H9 (cell line): ENCODE data around the gene APOBEC3A. TPM values are rescaled to one million over a fixed set of nuclear protein-coding genes. Genes with fewer than 3 reads are reported as not detected.

Source experiments
- DNase-seq: peaks from one replicate; pipeline ENCODE4 v3.0.0-alpha.2; 2017
- H2AFZ ChIP-seq: one replicate; pipeline ENCODE4 v1.6.1; 2013; ENCODE audit warnings: mild to moderate bottlenecking, low read length, control low read depth, moderate library complexity
- H2AK5ac ChIP-seq: 2 replicates; pipeline ENCODE4 v1.6.1; 2013; ENCODE audit warnings: low read length, control low read depth, mixed read lengths; ENCODE audit not compliant: insufficient read length
- H2BK120ac ChIP-seq: one replicate; pipeline ENCODE4 v1.6.1; 2013; ENCODE audit warnings: low read depth, mild to moderate bottlenecking, low read length, control low read depth, inconsistent platforms; ENCODE audit not compliant: poor library complexity, severe bottlenecking
- H2BK12ac ChIP-seq: 2 replicates; pipeline ENCODE4 v1.6.1; 2013; ENCODE audit warnings: low read length, control low read depth, mixed read lengths, low read depth; ENCODE audit not compliant: insufficient read length
- H2BK15ac ChIP-seq: 2 replicates; pipeline ENCODE4 v1.6.1; 2013; ENCODE audit warnings: low read depth, low read length, control low read depth
- H2BK20ac ChIP-seq: one replicate; pipeline ENCODE4 v1.6.1; 2013; ENCODE audit warnings: low read depth, mild to moderate bottlenecking, low read length, control low read depth, inconsistent platforms; ENCODE audit not compliant: poor library complexity, severe bottlenecking
- H2BK5ac ChIP-seq: 2 replicates; pipeline ENCODE4 v1.6.1; 2013; ENCODE audit warnings: low read length, control low read depth, mixed read lengths; ENCODE audit not compliant: insufficient read length
- H3K14ac ChIP-seq: 2 replicates; pipeline ENCODE4 v1.6.1; 2013; ENCODE audit warnings: low read length, control low read depth; ENCODE audit not compliant: insufficient read depth
- H3K18ac ChIP-seq: 2 replicates; pipeline ENCODE4 v1.6.1; 2013; ENCODE audit warnings: low read depth, mild to moderate bottlenecking, mixed read lengths, low read length, control low read depth; ENCODE audit not compliant: insufficient read length
- H3K23ac ChIP-seq: 2 replicates; pipeline ENCODE4 v1.6.1; 2013; ENCODE audit warnings: low read length, control low read depth, mixed read lengths, low read depth; ENCODE audit not compliant: insufficient read length
- H3K23me2 ChIP-seq: 2 replicates; pipeline ENCODE4 v1.6.1; 2013; ENCODE audit warnings: low read depth, mild to moderate bottlenecking, mixed read lengths, low read length, control low read depth; ENCODE audit not compliant: insufficient read length, poor library complexity, severe bottlenecking
- H3K27ac ChIP-seq: 2 replicates; pipeline ENCODE4 v1.5.1; 2013; ENCODE audit warnings: low read length, control low read depth, mixed read lengths, low read depth; ENCODE audit not compliant: insufficient read length
- H3K27me3 ChIP-seq: 2 replicates; pipeline ENCODE4 v1.6.1; 2013; ENCODE audit warnings: low read length, control low read depth, inconsistent platforms; ENCODE audit not compliant: insufficient read depth
- H3K4ac ChIP-seq: 2 replicates; pipeline ENCODE4 v1.6.1; 2013; ENCODE audit warnings: low read depth, mild to moderate bottlenecking, control low read depth, inconsistent platforms, low read length, moderate library complexity
- H3K4me1 ChIP-seq: 2 replicates; pipeline ENCODE4 v1.6.1; 2013; ENCODE audit warnings: low read length, control low read depth, inconsistent platforms; ENCODE audit not compliant: insufficient read depth
- H3K4me2 ChIP-seq: 2 replicates; pipeline ENCODE4 v1.6.1; 2013; ENCODE audit warnings: low read length, control low read depth, mixed read lengths; ENCODE audit not compliant: insufficient read length, insufficient read depth
- H3K56ac ChIP-seq: 2 replicates; pipeline ENCODE4 v1.6.1; 2013; ENCODE audit warnings: low read depth, mild to moderate bottlenecking, mixed read lengths, low read length, control low read depth; ENCODE audit not compliant: insufficient read length
- H3K79me1 ChIP-seq: 2 replicates; pipeline ENCODE4 v1.6.1; 2013; ENCODE audit warnings: low read depth, mild to moderate bottlenecking, moderate library complexity, low read length, control low read depth, inconsistent platforms; ENCODE audit not compliant: insufficient read depth, poor library complexity, severe bottlenecking
- H3K79me2 ChIP-seq: 2 replicates; pipeline ENCODE4 v1.6.1; 2013; ENCODE audit warnings: low read length, control low read depth, inconsistent platforms; ENCODE audit not compliant: insufficient read depth
- H3K9ac ChIP-seq: 2 replicates; pipeline ENCODE4 v1.6.1; 2013; ENCODE audit warnings: low read length, control low read depth, mixed read lengths; ENCODE audit not compliant: insufficient read length; ENCODE audit errors: extremely low read depth
- H3K9me3 ChIP-seq: one replicate; pipeline ENCODE4 v1.6.1; 2013; ENCODE audit warnings: low read depth, low read length, inconsistent platforms; ENCODE audit not compliant: control insufficient read depth
- H3T11ph ChIP-seq: one replicate; pipeline ENCODE4 v1.6.1; 2013; ENCODE audit warnings: mild to moderate bottlenecking, low read length, control low read depth, inconsistent platforms
- H4K20me1 ChIP-seq: one replicate; pipeline ENCODE4 v1.6.1; 2013; ENCODE audit not compliant: control insufficient read depth, insufficient read length, insufficient read depth
- H4K5ac ChIP-seq: 2 replicates; pipeline ENCODE4 v1.6.1; 2013; ENCODE audit warnings: low read depth, mild to moderate bottlenecking, mixed read lengths, low read length, control low read depth; ENCODE audit not compliant: insufficient read length
- H4K8ac ChIP-seq: replicated peaks from 2 replicates; pipeline ENCODE4 v1.6.1; 2013; ENCODE audit warnings: low read length, control low read depth, mixed read lengths, low read depth; ENCODE audit not compliant: insufficient read length
- H4K91ac ChIP-seq: 2 replicates; pipeline ENCODE4 v1.6.1; 2013; ENCODE audit warnings: low read depth, mild to moderate bottlenecking, moderate library complexity, mixed read lengths, low read length, control low read depth; ENCODE audit not compliant: insufficient read length
- H3K27ac Mint-ChIP-seq, 3 experiments: 2 replicates in 2 of 3; 3 replicates in 1 of 3; pipeline ENCODE4 v1.8.0; 2020 to 2021; ENCODE audit warnings: mixed read lengths in 3 of 3, mild to moderate bottlenecking in 1 of 3, moderate library complexity in 1 of 3
- H3K27me3 Mint-ChIP-seq: 2 replicates; pipeline ENCODE4 v1.8.0; 2021; ENCODE audit warnings: low read depth, mild to moderate bottlenecking, moderate library complexity, mixed read lengths
- H3K36me3 Mint-ChIP-seq, 3 experiments: 2 replicates in 2 of 3; 3 replicates in 1 of 3; pipeline ENCODE4 v1.8.0; 2020 to 2021; ENCODE audit warnings: low read depth in 3 of 3, mixed read lengths in 3 of 3; ENCODE audit not compliant: insufficient read depth in 1 of 3
- H3K4me1 Mint-ChIP-seq, 2 experiments: 2 replicates each; pipeline ENCODE4 v1.8.0; 2020; ENCODE audit warnings: mixed read lengths in 2 of 2
- H3K4me3 Mint-ChIP-seq, 2 experiments: 2 replicates in 1 of 2; 3 replicates in 1 of 2; pipeline ENCODE4 v1.8.0; 2020 to 2021; ENCODE audit warnings: mild to moderate bottlenecking in 2 of 2, mixed read lengths in 2 of 2, moderate library complexity in 1 of 2
- H3K9me3 Mint-ChIP-seq, 2 experiments: 2 replicates in 1 of 2; 3 replicates in 1 of 2; pipeline ENCODE4 v1.8.0; 2020; ENCODE audit warnings: mild to moderate bottlenecking in 2 of 2, mixed read lengths in 2 of 2, moderate library complexity in 1 of 2
- WGBS: extraction: QIAGEN DNeasy Blood & Tissue Kit; methylation state at CpG from one replicate; pipeline ENCODE4 v1.1.7; 2013; ENCODE audit warnings: missing lambda C conversion rate, low lambda C conversion rate, mixed read lengths; ENCODE audit not compliant: insufficient read length; ENCODE audit errors: extremely low coverage; 5-methylcytosine and 5-hydroxymethylcytosine counted together
- total RNA-seq: library from RNA; stranded (reverse); gene quantifications from 2 replicates; pipeline ENCODE4 v1.2.1, GENCODE V29; 2021
- TF ChIP-seq, protein P1 (sequence below): fragments of 200-600 bp; sonication (generic); conservative IDR thresholded peaks from 3 replicates; pipeline ENCODE4 v1.8.0; 2021; ENCODE audit warnings: antibody characterized with exemption, mild to moderate bottlenecking

Gene APOBEC3A
- total RNA-seq, 1 experiment from 2014 or later = not detected

DNA sequence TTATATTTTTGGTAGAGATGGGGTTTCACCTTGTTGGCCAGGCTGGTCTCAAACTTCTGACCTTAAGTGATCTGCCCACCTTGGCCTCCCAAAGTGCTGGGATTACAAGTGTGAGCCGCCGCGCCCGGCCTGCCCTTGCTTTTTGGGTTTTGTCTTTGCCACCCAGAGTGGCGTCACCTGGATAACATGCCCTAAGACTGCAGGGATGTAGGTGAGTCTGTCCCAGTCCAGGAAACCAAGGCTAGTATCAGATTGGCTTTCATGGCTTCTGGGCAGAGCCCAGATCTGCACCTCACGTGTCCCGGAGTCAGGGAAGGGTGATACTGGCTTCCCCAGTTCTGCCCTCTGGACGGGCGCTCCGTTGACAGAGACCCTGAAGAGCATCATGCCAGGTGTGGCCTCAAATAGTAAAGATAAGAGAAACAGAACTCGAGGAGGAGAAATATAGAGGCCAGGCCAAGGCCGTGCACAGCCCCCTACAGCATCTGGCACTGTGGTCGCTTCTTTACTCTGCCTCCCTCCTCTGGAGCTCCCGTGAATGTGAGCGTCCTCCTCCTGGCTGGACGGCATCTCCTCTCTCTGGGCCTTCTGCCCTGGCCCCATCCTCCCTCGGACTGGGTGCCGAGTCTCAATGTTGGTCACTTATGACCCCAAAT is 16.9 kb downstream of the APOBEC3A start:
- TF ChIP-seq, protein P1, sequence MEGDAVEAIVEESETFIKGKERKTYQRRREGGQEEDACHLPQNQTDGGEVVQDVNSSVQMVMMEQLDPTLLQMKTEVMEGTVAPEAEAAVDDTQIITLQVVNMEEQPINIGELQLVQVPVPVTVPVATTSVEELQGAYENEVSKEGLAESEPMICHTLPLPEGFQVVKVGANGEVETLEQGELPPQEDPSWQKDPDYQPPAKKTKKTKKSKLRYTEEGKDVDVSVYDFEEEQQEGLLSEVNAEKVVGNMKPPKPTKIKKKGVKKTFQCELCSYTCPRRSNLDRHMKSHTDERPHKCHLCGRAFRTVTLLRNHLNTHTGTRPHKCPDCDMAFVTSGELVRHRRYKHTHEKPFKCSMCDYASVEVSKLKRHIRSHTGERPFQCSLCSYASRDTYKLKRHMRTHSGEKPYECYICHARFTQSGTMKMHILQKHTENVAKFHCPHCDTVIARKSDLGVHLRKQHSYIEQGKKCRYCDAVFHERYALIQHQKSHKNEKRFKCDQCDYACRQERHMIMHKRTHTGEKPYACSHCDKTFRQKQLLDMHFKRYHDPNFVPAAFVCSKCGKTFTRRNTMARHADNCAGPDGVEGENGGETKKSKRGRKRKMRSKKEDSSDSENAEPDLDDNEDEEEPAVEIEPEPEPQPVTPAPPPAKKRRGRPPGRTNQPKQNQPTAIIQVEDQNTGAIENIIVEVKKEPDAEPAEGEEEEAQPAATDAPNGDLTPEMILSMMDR = no peak
- Histone ChIP-seq H3T11ph (no peak overlapping the region), H3K23me2 (no peaks in the 10 kb centered on the region), H4K5ac (no peak overlapping the region), H3K79me2 (no peaks in the 10 kb centered on the region), H3K9ac (no peak overlapping the region), H2AFZ (no peak overlapping the region), H4K91ac (no peak overlapping the region), H3K23ac (no peak overlapping the region), H3K79me1 (no peaks in the 10 kb centered on the region), H3K9me3 (no peaks in the 10 kb centered on the region), H2BK15ac (no peak overlapping the region), H4K20me1 (no peaks in the 10 kb centered on the region), H3K18ac (no peak overlapping the region), H4K8ac (no peak overlapping the region), H2BK20ac (no peak overlapping the region), H3K4ac (no peak overlapping the region), H2BK12ac (no peak overlapping the region), H3K27me3 (no peaks in the 10 kb centered on the region), H3K4me2 (no peak overlapping the region), H3K4me1 (no peaks in the 10 kb centered on the region), H3K14ac (no peak overlapping the region), H2BK120ac (no peak overlapping the region), H3K27ac (no peak overlapping the region), H2BK5ac (no peak overlapping the region), H2AK5ac (no peak overlapping the region), H3K56ac (no peak overlapping the region)
- Mint-ChIP-seq H3K4me3 (no peak overlapping the region), H3K9me3 (peaks cover 31 to 33% of the 10 kb centered on the region in 2 experiments), H3K36me3 (peaks cover 7 to 18% (median 10%) of the 10 kb centered on the region in 3 experiments), H3K27ac (no peak overlapping the region), H3K4me1 (peaks cover 0 to 2% of the 10 kb centered on the region in 2 experiments; a peak in 3 of 4 replicates), H3K27me3 (peaks cover 27% of the 10 kb centered on the region)
- no peak for DNase-seq
- no CpG with 5 or more reads among the region's 18 CpGs for WGBS
